Measurements from ENCODE around the gene ESD.

ESD gene

GRCh38 chr13:46783504-46783903 lies 13.5 kb downstream of the ESD start:
- TF ChIP-seq CTCF (conservative IDR thresholded peaks at IDR 0.05), result no peak
- TF ChIP-seq ZFX (IDR thresholded peaks at IDR 0.05), result no peak
- H3K27ac ChIP-seq, result no peak overlapping the region

GRCh38 chr13:46782691-46783090 lies 14.3 kb downstream of the ESD start:
- TF ChIP-seq CTCF (conservative IDR thresholded peaks at IDR 0.05) (no peak), ZFX (IDR thresholded peaks at IDR 0.05) (no peak)

DNA sequence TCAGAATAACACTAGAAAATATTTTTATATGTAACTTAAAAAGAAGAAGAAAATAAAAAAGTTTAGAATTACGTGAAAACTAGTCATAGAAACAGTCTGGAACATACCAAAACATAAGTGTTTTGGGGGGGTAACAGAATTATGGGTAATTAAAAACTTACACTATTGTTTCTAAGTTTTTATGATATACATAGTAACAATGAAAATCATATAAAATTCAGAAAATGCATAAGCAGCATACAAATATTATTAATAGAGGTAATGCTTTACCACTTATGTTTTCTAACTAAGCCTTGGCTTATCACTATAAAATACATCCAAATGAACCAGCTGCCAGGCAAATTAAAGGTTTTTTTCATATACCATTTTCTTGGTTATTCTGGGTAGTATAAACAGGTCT lies 14.9 kb downstream of the ESD start:
- no peak overlapping the region for H3K27ac ChIP-seq
- TF ChIP-seq ZFX (IDR thresholded peaks at IDR 0.05) (no peak), CTCF (conservative IDR thresholded peaks at IDR 0.05) (no peak)

More at GRCh38 chr13:46782691-46783090, 14.3 kb downstream of the ESD start:
- H3K27ac ChIP-seq, result no peak overlapping the region

DNA sequence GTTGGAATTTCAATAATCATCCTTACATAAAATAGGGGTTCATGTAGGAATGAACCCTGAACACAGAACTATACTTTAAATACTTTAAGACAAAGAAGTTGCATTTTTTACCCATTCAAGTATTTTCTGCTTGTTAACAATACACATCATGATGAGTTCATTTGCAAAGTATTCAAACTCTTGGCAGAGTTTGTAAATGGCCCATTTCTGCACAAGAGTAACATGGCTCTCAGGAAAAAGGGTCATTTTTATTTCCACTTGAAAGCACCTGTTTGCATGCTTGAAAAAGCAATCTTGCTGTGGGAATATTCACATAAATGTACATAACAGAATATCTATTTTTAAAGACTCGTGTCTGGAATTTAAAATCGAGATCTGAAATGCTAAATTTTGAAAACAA lies 18.1 kb downstream of the ESD start:
- no peak overlapping the region for H3K27ac ChIP-seq

DNA sequence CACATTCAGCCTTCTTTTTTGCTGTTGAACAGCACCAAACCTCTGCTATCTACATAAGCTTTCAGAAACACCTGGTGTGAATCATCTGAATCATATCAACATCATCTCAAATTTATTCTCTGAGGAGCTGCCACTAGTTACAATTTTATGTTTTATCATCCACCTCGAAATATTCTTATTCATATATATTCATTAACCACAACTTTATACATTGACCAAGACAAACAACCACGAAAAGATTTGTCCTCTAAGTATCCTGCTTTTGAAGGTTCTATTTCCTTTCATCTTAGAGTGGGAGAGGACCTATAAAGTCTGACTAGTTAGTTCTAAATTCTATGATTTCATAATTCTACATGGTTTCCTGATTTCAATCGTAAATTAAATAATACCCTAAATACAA lies 18.9 kb downstream of the ESD start:
- TF ChIP-seq ZFX (IDR thresholded peaks at IDR 0.05) (no peak), CTCF (conservative IDR thresholded peaks at IDR 0.05) (no peak)
- H3K27ac ChIP-seq, result no peak overlapping the region

More for the DNA sequence above, 18.1 kb downstream of the ESD start:
- TF ChIP-seq CTCF (conservative IDR thresholded peaks at IDR 0.05), result no peak
- no peak for TF ChIP-seq ZFX (IDR thresholded peaks at IDR 0.05)

DNA sequence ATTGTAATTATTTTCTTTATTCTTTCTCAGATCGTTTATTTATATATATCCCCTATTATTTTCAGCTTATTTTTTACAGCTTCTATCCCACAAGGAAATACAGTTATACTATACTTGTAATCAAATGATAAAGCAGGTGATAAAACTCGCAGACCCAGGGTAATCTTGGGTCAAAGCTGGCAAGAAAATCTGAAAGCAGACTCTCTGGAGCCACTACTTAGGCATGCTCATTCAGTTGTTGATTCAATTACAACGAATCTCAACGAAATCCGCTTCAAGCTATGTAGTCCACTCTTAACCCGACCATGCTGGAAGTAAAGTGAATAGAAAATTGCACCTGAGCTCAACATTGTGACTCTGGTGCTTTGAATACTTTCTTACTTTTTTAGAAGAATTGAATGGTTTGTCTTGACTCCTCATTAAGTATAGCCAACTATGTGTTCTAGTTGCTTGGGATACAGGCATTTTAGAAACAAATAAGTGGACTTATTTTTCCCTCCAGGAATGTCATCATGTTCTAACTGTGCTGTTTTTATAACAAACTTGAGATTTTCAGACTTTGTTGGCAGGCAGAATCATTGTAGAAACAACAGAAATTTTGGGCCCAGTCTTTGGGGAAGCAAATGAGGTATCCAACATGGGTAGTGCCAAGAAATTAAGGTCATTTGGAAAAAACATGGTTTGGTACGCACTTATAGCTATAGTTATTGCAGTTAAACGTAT lies 21.4 kb downstream of the ESD start:
- TF ChIP-seq ZFX (IDR thresholded peaks at IDR 0.05), result no peak
- TF ChIP-seq CTCF (conservative IDR thresholded peaks at IDR 0.05), result no peak
- H3K27ac ChIP-seq, result no peak overlapping the region

DNA sequence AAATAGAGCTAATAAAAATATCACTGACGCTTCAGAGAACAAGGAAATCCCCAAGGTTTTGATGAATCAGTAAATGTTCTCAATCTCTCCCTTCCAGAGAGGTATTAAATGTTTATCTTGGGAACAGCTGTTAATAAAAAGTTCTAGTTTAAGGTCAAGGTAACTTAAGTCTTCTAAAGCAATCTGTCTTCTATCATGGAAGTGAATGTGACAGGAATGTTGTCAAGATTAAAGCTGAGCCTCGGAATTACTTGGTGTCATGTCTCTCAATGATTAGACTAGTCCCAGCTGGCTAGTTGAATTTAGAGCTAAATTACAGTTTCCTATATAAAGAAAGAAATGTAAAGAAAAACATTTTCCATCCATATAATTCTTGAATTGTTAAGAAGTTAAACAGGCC lies 23.4 kb downstream of the ESD start:
- TF ChIP-seq CTCF (conservative IDR thresholded peaks at IDR 0.05) (no peak), ZFX (IDR thresholded peaks at IDR 0.05) (no peak)
- no peak overlapping the region for H3K27ac ChIP-seq
